Skeletal muscle tissue (tissue), 4 donors: ENCODE results near the gene AZGP1. TPM values are rescaled to one million over a fixed set of nuclear protein-coding genes. Genes with fewer than 3 reads are reported as not detected.
"Not testable (repeated sequence)": the region's sequence is repeated elsewhere in the genome, so short reads cannot be mapped to it uniquely, and the experiment has no call there.

Experiments used
- H3K27ac ChIP-seq: one replicate; pipeline ENCODE4 v1.7.0; 2013; ENCODE audit warnings: mild to moderate bottlenecking, low read depth, low read length, inconsistent platforms
- H3K27me3 ChIP-seq, 3 donors: one replicate each; pipeline ENCODE4 v1.7.0; 2013; ENCODE audit warnings: low read length in 3 of 3; ENCODE audit not compliant: control insufficient read depth in 3 of 3, insufficient read depth in 3 of 3
- H3K36me3 ChIP-seq, 3 donors: one replicate each; pipeline ENCODE4 v1.7.0; 2013; ENCODE audit warnings: low read length in 3 of 3; ENCODE audit not compliant: control insufficient read depth in 3 of 3, insufficient read depth in 3 of 3
- H3K4me1 ChIP-seq, 3 donors: one replicate each; pipeline ENCODE4 v1.7.0; 2013; ENCODE audit warnings: low read length in 3 of 3, mild to moderate bottlenecking in 3 of 3; ENCODE audit not compliant: control insufficient read depth in 3 of 3, insufficient read depth in 3 of 3
- H3K4me3 ChIP-seq, 3 donors: one replicate each; pipeline ENCODE4 v1.7.0; 2013; ENCODE audit warnings: low read length in 3 of 3
- H3K9ac ChIP-seq, 3 donors: one replicate each; pipeline ENCODE4 v1.7.0; 2013; ENCODE audit warnings: low read length in 3 of 3, mild to moderate bottlenecking in 3 of 3, moderate library complexity in 2 of 3, low read depth in 1 of 3
- H3K9me3 ChIP-seq, 3 donors: one replicate each; pipeline ENCODE4 v1.7.0; 2013; ENCODE audit warnings: low read length in 3 of 3; ENCODE audit not compliant: control insufficient read depth in 3 of 3
- total RNA-seq: library from RNA; depleted of rRNA; stranded (reverse); fragments of >200 nt; gene quantifications from one replicate; pipeline ENCODE4 v1.2.3, GENCODE V29; 2014
- donor health status: Osteomylitis.

Gene AZGP1
- total RNA-seq, 1 donor from 2014 or later: 9.4 TPM

- no peaks in the 10 kb centered on the region for H3K36me3 ChIP-seq
- no peak overlapping the region for H3K9ac ChIP-seq
- H3K4me1 ChIP-seq: peaks cover 0 to 8% (median 0%) of the 10 kb centered on the region in 3 donors
- peaks cover 0 to 7% (median 0%) of the 10 kb centered on the region in 3 donors for H3K27me3 ChIP-seq
- no peaks in the 10 kb centered on the region for H3K9me3 ChIP-seq
- H3K27ac ChIP-seq: no peak overlapping the region
- H3K4me3 ChIP-seq: no peak overlapping the region
Observed at GRCh38 chr7:100000239-100000638, 24.4 kb upstream of the AZGP1 start.

- Histone ChIP-seq H3K27me3 (peaks cover 0 to 7% (median 0%) of the 10 kb centered on the region in 3 donors), H3K27ac (peak overlapping the region; percentile 60), H3K4me1 (peaks cover 0 to 8% (median 2%) of the 10 kb centered on the region in 3 donors), H3K9me3 (no peaks in the 10 kb centered on the region), H3K36me3 (no peaks in the 10 kb centered on the region), H3K9ac (peak overlapping the region; percentile 68 to 82 (median 76)), H3K4me3 (peak overlapping the region; percentile 62 to 79 (median 71))
Observed at GRCh38 chr7:99997545-99998137, 21.8 kb upstream of the AZGP1 start.

GRCh38 chr7:99996755-99997544 is 21.1 kb upstream of the AZGP1 start:
- no peaks in the 10 kb centered on the region for H3K36me3 ChIP-seq
- peak overlapping the region; percentile 60 for H3K27ac ChIP-seq
- peaks cover 0 to 8% (median 5%) of the 10 kb centered on the region in 3 donors for H3K4me1 ChIP-seq
- H3K9me3 ChIP-seq: no peaks in the 10 kb centered on the region
- H3K4me3 ChIP-seq: peak overlapping the region; percentile 62 to 79 (median 71)
- H3K9ac ChIP-seq: peak overlapping the region; percentile 68 to 82 (median 76)
- H3K27me3 ChIP-seq: peaks cover 0 to 7% (median 0%) of the 10 kb centered on the region in 3 donors

GRCh38 chr7:99994819-99995218 is 19.0 kb upstream of the AZGP1 start:
- H3K9me3 ChIP-seq: no peaks in the 10 kb centered on the region
- H3K27ac ChIP-seq: no peak overlapping the region
- no peak overlapping the region for H3K9ac ChIP-seq
- H3K4me1 ChIP-seq: peaks cover 0 to 8% (median 5%) of the 10 kb centered on the region in 3 donors
- H3K27me3 ChIP-seq: peaks cover 0 to 7% (median 0%) of the 10 kb centered on the region in 3 donors
- no peak overlapping the region for H3K4me3 ChIP-seq
- no peaks in the 10 kb centered on the region for H3K36me3 ChIP-seq

GRCh38 chr7:99992330-99993038 is 16.7 kb upstream of the AZGP1 start:
- Histone ChIP-seq H3K27ac (no peak overlapping the region), H3K4me1 (peaks cover 0 to 8% (median 5%) of the 10 kb centered on the region in 3 donors), H3K4me3 (no peak overlapping the region), H3K36me3 (no peaks in the 10 kb centered on the region), H3K27me3 (peaks cover 0 to 10% (median 2%) of the 10 kb centered on the region in 3 donors), H3K9ac (no peak overlapping the region), H3K9me3 (no peaks in the 10 kb centered on the region)

- not testable (repeated sequence) for H3K4me1 ChIP-seq, H3K9me3 ChIP-seq, H3K27ac ChIP-seq, H3K27me3 ChIP-seq, H3K9ac ChIP-seq, H3K36me3 ChIP-seq, H3K4me3 ChIP-seq
Observed at GRCh38 chr7:99991543-99991942, 15.7 kb upstream of the AZGP1 start.

GRCh38 chr7:99990460-99990852 is 14.6 kb upstream of the AZGP1 start:
- Histone ChIP-seq H3K27me3 (peaks cover 0 to 3% (median 2%) of the 10 kb centered on the region in 3 donors), H3K27ac (no peak overlapping the region), H3K4me3 (peak overlapping the region in 1 of 3 donors; percentile 10), H3K9ac (peak overlapping the region in 1 of 3 donors; percentile 51), H3K4me1 (peaks cover 0 to 5% (median 0%) of the 10 kb centered on the region in 3 donors), H3K36me3 (no peaks in the 10 kb centered on the region), H3K9me3 (no peaks in the 10 kb centered on the region)

GRCh38 chr7:99987846-99988245 is 12.0 kb upstream of the AZGP1 start:
- Histone ChIP-seq H3K4me3 (no peak overlapping the region), H3K27ac (no peak overlapping the region), H3K9ac (no peak overlapping the region), H3K27me3 (peaks cover 0 to 3% (median 2%) of the 10 kb centered on the region in 3 donors), H3K9me3 (no peaks in the 10 kb centered on the region), H3K4me1 (peaks cover 0 to 2% (median 0%) of the 10 kb centered on the region in 3 donors), H3K36me3 (no peaks in the 10 kb centered on the region)

GRCh38 chr7:99987306-99987705 is 11.5 kb upstream of the AZGP1 start:
- H3K4me1 ChIP-seq, H3K27me3 ChIP-seq, H3K36me3 ChIP-seq, H3K27ac ChIP-seq, H3K9ac ChIP-seq, H3K9me3 ChIP-seq, H3K4me3 ChIP-seq: not testable (repeated sequence)
